HG03469 (cell line): ENCODE data around the gene ADH4.
"Not testable (repeated sequence)": the region's sequence is repeated elsewhere in the genome, so short reads cannot be mapped to it uniquely, and the experiment has no call there.

Experiments
- ATAC-seq: cut with Tn5 transposase; IDR thresholded peaks from one replicate; pipeline ENCODE4 v1.9.1; 2021; ENCODE audit warnings: mild to moderate bottlenecking, moderate library complexity, moderate number of reproducible peaks; ENCODE audit not compliant: unreplicated experiment

ADH4 gene

GRCh38 chr4:99084595-99084994 is 59.5 kb downstream of the ADH4 start:
- ATAC-seq = no peak

- no peak for ATAC-seq
Measured at GRCh38 chr4:99082192-99082591, 61.9 kb downstream of the ADH4 start.

- not testable (repeated sequence) for ATAC-seq
Measured at GRCh38 chr4:99080869-99081268, 63.2 kb downstream of the ADH4 start.

GRCh38 chr4:99079625-99080295 is 64.3 kb downstream of the ADH4 start:
- ATAC-seq = no peak

GRCh38 chr4:99078931-99079624 is 65.0 kb downstream of the ADH4 start:
- ATAC-seq = no peak

GRCh38 chr4:99078336-99078735 is 65.8 kb downstream of the ADH4 start:
- no peak for ATAC-seq

GRCh38 chr4:99077177-99077576 is 66.9 kb downstream of the ADH4 start:
- ATAC-seq = no peak

- ATAC-seq = no peak
Measured at GRCh38 chr4:99076292-99076976, 67.7 kb downstream of the ADH4 start.

GRCh38 chr4:99074816-99075215 is 69.3 kb downstream of the ADH4 start:
- ATAC-seq = no peak
